H1 (cell line): ENCODE measurements around the gene RNF149. TPM values are rescaled to one million over a fixed set of nuclear protein-coding genes. Genes with fewer than 3 reads are reported as not detected.
A peak's percentile ranks its signal among the peaks of the same experiment; 100 is the strongest.

Source experiments
- CTCF ChIA-PET: fragments of 300-600 bp; sonication (Branson Sonifier 250); formaldehyde crosslinking; loops from one replicate; lab custom pipeline; 2021; ENCODE audit not compliant: partially characterized antibody; lab: Charles Lee
- POLR2A ChIA-PET: fragments of 300-600 bp; sonication (Branson Sonifier 250); formaldehyde crosslinking; loops from one replicate; lab custom pipeline; 2021; ENCODE audit warnings: inconsistent platforms; ENCODE audit not compliant: partially characterized antibody; lab: Charles Lee
- DNase-seq, 2 experiments: peaks; one replicate each; pipeline versions ENCODE4 v3.0.0 to v3.0.0-alpha.2; 2010 to 2022; ENCODE audit warnings: low spot score in 2 of 2, low read depth in 1 of 2, mixed read lengths in 1 of 2
- FAIRE-seq: peaks from 2 replicates; lab custom pipeline; 2011; peaks lifted over from hg19 to GRCh38; lab: Jason Lieb, UNC
- H2AFZ ChIP-seq: 2 replicates; pipeline ENCODE4 v1.8.1; 2012; ENCODE audit warnings: low read length, inconsistent platforms
- H2AK5ac ChIP-seq: 2 replicates; pipeline ENCODE4 v1.6.1; 2013; ENCODE audit warnings: low read depth, low read length
- H2BK120ac ChIP-seq: replicated peaks from 2 replicates; pipeline ENCODE3; 2013; ENCODE audit warnings: low read depth, low read length, inconsistent platforms
- H2BK12ac ChIP-seq: 2 replicates; pipeline ENCODE4 v1.6.1; 2013; ENCODE audit warnings: low read depth, low read length
- H2BK15ac ChIP-seq: 2 replicates; pipeline ENCODE4 v1.6.1; 2013; ENCODE audit warnings: low read length
- H2BK20ac ChIP-seq: 2 replicates; pipeline ENCODE4 v1.6.1; 2013; ENCODE audit warnings: low read length
- H2BK5ac ChIP-seq: 2 replicates; pipeline ENCODE4 v1.6.1; 2013; ENCODE audit warnings: low read depth, low read length
- H3K14ac ChIP-seq: 2 replicates; pipeline ENCODE4 v1.6.1; 2013; ENCODE audit warnings: inconsistent platforms; ENCODE audit not compliant: insufficient read length
- H3K18ac ChIP-seq: 2 replicates; pipeline ENCODE4 v1.6.1; 2013; ENCODE audit warnings: low read length; ENCODE audit errors: extremely low read depth
- H3K23ac ChIP-seq: 2 replicates; pipeline ENCODE4 v1.6.1; 2013; ENCODE audit warnings: inconsistent platforms; ENCODE audit not compliant: insufficient read length
- H3K23me2 ChIP-seq: 2 replicates; pipeline ENCODE4 v1.6.1; 2013; ENCODE audit warnings: low read depth, low read length
- H3K27ac ChIP-seq: 2 replicates; pipeline ENCODE4 v1.6.1; 2011; ENCODE audit warnings: low read depth, low read length, inconsistent platforms
- H3K27me3 ChIP-seq, 4 experiments: replicated peaks in 1 of 4; 1 replicate in 1 of 4; 2 replicates in 3 of 4; pipeline versions ENCODE4 v1.6.1 to v1.8.1; 2011 to 2013; ENCODE audit warnings: low read length in 3 of 4, mild to moderate bottlenecking in 3 of 4, inconsistent platforms in 2 of 4, mixed read lengths in 2 of 4, moderate library complexity in 1 of 4; ENCODE audit not compliant: control insufficient read depth in 3 of 4, insufficient read depth in 3 of 4; ENCODE audit errors: extremely low read depth in 1 of 4
- H3K36me3 ChIP-seq, 4 experiments: 2 replicates each; pipeline versions ENCODE4 v1.6.1 to v1.8.1; 2011 to 2013; ENCODE audit warnings: mild to moderate bottlenecking in 4 of 4, low read length in 3 of 4, moderate library complexity in 2 of 4, control low read depth in 1 of 4, inconsistent platforms in 1 of 4; ENCODE audit not compliant: insufficient read depth in 4 of 4, control insufficient read depth in 2 of 4
- H3K4ac ChIP-seq: replicated peaks from 2 replicates; pipeline ENCODE3; 2013; ENCODE audit warnings: low read length, low read depth, mixed read lengths, inconsistent platforms; ENCODE audit not compliant: insufficient read length
- H3K4me1 ChIP-seq, 4 experiments: replicated peaks in 1 of 4; 1 replicate in 1 of 4; 2 replicates in 3 of 4; pipeline versions ENCODE4 v1.6.1 to v1.8.1; 2011 to 2013; ENCODE audit warnings: low read length in 3 of 4, inconsistent platforms in 2 of 4, mixed read lengths in 1 of 4; ENCODE audit not compliant: insufficient read depth in 4 of 4, control insufficient read depth in 3 of 4
- H3K4me2 ChIP-seq, 2 experiments: 2 replicates each; pipeline versions ENCODE4 v1.6.1 to v1.8.1; 2011 to 2013; ENCODE audit warnings: low read depth in 2 of 2, low read length in 2 of 2, control low read depth in 1 of 2, inconsistent platforms in 1 of 2, mild to moderate bottlenecking in 1 of 2; ENCODE audit not compliant: insufficient read depth in 1 of 2
- H3K4me3 ChIP-seq, 4 experiments: fragments of 200-600, 300-600 bp in 1 of 4; sonication (generic), shearing (Covaris generic), sonication (Bioruptor Twin) in 1 of 4; 2 replicates each; pipeline versions ENCODE4 v1.5.1 to v1.8.1; 2011 to 2016; ENCODE audit warnings: low read length in 4 of 4, low read depth in 3 of 4, control low read depth in 2 of 4, inconsistent platforms in 2 of 4, mild to moderate bottlenecking in 2 of 4, mixed read lengths in 1 of 4, moderate library complexity in 1 of 4; ENCODE audit not compliant: insufficient read depth in 2 of 4; ENCODE audit errors: extremely low read depth in 1 of 4
- H3K56ac ChIP-seq: replicated peaks from 2 replicates; pipeline ENCODE3; 2013; ENCODE audit warnings: low read depth, mild to moderate bottlenecking, mixed read lengths, low read length, inconsistent platforms; ENCODE audit not compliant: insufficient read length
- H3K79me1 ChIP-seq: 2 replicates; pipeline ENCODE4 v1.6.1; 2013; ENCODE audit warnings: low read depth, low read length, control low read depth
- H3K79me2 ChIP-seq, 2 experiments: 2 replicates each; pipeline versions ENCODE4 v1.6.1 to v1.8.1; 2012 to 2013; ENCODE audit warnings: low read length in 2 of 2, mild to moderate bottlenecking in 2 of 2, inconsistent platforms in 1 of 2; ENCODE audit not compliant: insufficient read depth in 2 of 2, control insufficient read depth in 1 of 2
- H3K9ac ChIP-seq, 4 experiments: replicated peaks in 1 of 4; 1 replicate in 1 of 4; 2 replicates in 3 of 4; pipeline versions ENCODE4 v1.6.1 to v1.8.1; 2011 to 2013; ENCODE audit warnings: low read depth in 3 of 4, low read length in 3 of 4, control low read depth in 2 of 4, mild to moderate bottlenecking in 2 of 4, moderate library complexity in 2 of 4, inconsistent platforms in 1 of 4; ENCODE audit errors: extremely low read depth in 1 of 4
- H3K9me3 ChIP-seq, 2 experiments: 2 replicates each; pipeline versions ENCODE4 v1.6.1 to v1.8.1; 2012 to 2013; ENCODE audit warnings: mild to moderate bottlenecking in 2 of 2, moderate library complexity in 2 of 2, control low read depth in 1 of 2, inconsistent platforms in 1 of 2, low read depth in 1 of 2, low read length in 1 of 2, mixed read lengths in 1 of 2; ENCODE audit not compliant: insufficient read depth in 2 of 2
- H4K20me1 ChIP-seq, 2 experiments: replicated peaks in 1 of 2; 2 replicates each; pipeline versions ENCODE3 to v1.8.1; 2011 to 2013; ENCODE audit warnings: inconsistent platforms in 2 of 2, low read length in 2 of 2, mild to moderate bottlenecking in 1 of 2; ENCODE audit not compliant: insufficient read depth in 2 of 2, control insufficient read depth in 1 of 2
- H4K5ac ChIP-seq: 2 replicates; pipeline ENCODE4 v1.6.1; 2013; ENCODE audit warnings: low read length, low read depth, mixed read lengths, inconsistent platforms; ENCODE audit not compliant: insufficient read length
- H4K8ac ChIP-seq: 2 replicates; pipeline ENCODE4 v1.8.0; 2013; ENCODE audit warnings: mild to moderate bottlenecking, moderate library complexity, low read length, inconsistent platforms; ENCODE audit not compliant: insufficient read depth; ENCODE audit errors: extremely low read depth
- H4K91ac ChIP-seq: replicated peaks from 2 replicates; pipeline ENCODE3; 2013; ENCODE audit warnings: low read length, mixed read lengths, inconsistent platforms; ENCODE audit not compliant: insufficient read length
- KDM5A ChIP-seq: fragments of 200-600 bp; IDR thresholded peaks from 2 replicates; pipeline ENCODE4 v1.7.1; 2012; ENCODE audit warnings: mild to moderate bottlenecking, low read length, inconsistent platforms, mixed read lengths
- RAD21 ChIP-seq, 2 experiments: IDR thresholded peaks in 1 of 2; conservative IDR thresholded peaks in 1 of 2; 2 replicates each; pipeline ENCODE4 v1.6.1; 2011; ENCODE audit warnings: low read depth in 2 of 2, low read length in 2 of 2, improper control_type of control experiment in 1 of 2, inconsistent platforms in 1 of 2, mild to moderate bottlenecking in 1 of 2, moderate library complexity in 1 of 2
- WGBS, 2 experiments: shearing (Covaris generic) in 1 of 2; methylation state at CpG; one replicate each; pipeline versions ENCODE4 v1.1.6 to v1.1.7; 2013 to 2015; ENCODE audit warnings: low lambda C conversion rate in 2 of 2, mixed read lengths in 2 of 2, inconsistent platforms in 1 of 2, low coverage in 1 of 2, missing lambda C conversion rate in 1 of 2; ENCODE audit not compliant: insufficient replicate concordance in 2 of 2, insufficient coverage in 1 of 2, insufficient read length in 1 of 2; ENCODE audit errors: extremely low coverage in 1 of 2, missing lambda C conversion rate in 1 of 2; 5-methylcytosine and 5-hydroxymethylcytosine counted together
- polyA plus RNA-seq, 7 experiments: library from polyadenylated mRNA; depleted of rRNA in 3 of 7; stranded (reverse) in 5 of 7; unstranded in 2 of 7; fragments of >200 nt in 5 of 7; fragments of 200-250 nt in 2 of 7; gene quantifications; 1 replicate in 5 of 7; 2 replicates in 1 of 7; 4 replicates in 1 of 7; pipeline versions ENCODE4 v1.2.1 to v1.2.3, GENCODE V29; 2011 to 2013; ENCODE audit warnings: missing spikeins in 2 of 7, mixed read lengths in 2 of 7
- total RNA-seq: library from RNA; stranded (reverse); fragmentation: NEBNext Ultra II Directional; extraction: Animal tissue kit (Norgen Biotek cat#: 25700); gene quantifications from 2 replicates; pipeline ENCODE4 v1.2.1, GENCODE V29; 2021

Gene RNF149
- total and polyA plus RNA-seq, 2 of the 8 experiments (the other 6 are each of a cell fraction or from before 2014, with no cell fraction given) = 16.6 to 28.2 TPM

- Histone ChIP-seq H3K4me2 (peak overlapping the region; percentile 76 to 83), H2BK5ac (peak overlapping the region; percentile 77; the same call in 1 of the 2 replicates), H2AFZ (no peak overlapping the region), H4K20me1 (peaks cover 3 to 7% of the 10 kb centered on the region in 2 experiments), H2AK5ac (no peak overlapping the region), H2BK120ac (no peak overlapping the region), H3K27me3 (no peaks in the 10 kb centered on the region), H3K79me1 (peaks cover 6% of the 10 kb centered on the region), H3K18ac (peak overlapping the region; percentile 48), H3K23ac (no peak overlapping the region), H3K27ac (peak overlapping the region; percentile 51; the same call in 1 of the 2 replicates), H3K14ac (no peak overlapping the region), H4K91ac (peak overlapping the region; percentile 65), H3K23me2 (peaks cover 4% of the 10 kb centered on the region), H2BK15ac (no peak overlapping the region), H3K9ac (peak overlapping the region in 3 of 4 experiments; percentile 54 to 57 (median 56); a peak in 6 of 7 replicates), H4K8ac (no peak overlapping the region), H3K36me3 (no peaks in the 10 kb centered on the region; a peak in 1 of 8 replicates), H3K9me3 (no peaks in the 10 kb centered on the region), H3K4me1 (peaks cover 0 to 18% (median 10%) of the 10 kb centered on the region in 4 experiments; a peak in 4 of 7 replicates), H2BK20ac (no peak overlapping the region), H3K79me2 (peaks cover 9 to 32% of the 10 kb centered on the region in 2 experiments), H4K5ac (peak overlapping the region; percentile 57), H3K4me3 (peak overlapping the region; percentile 65 to 88 (median 74)), H2BK12ac (no peak overlapping the region), H3K4ac (peak overlapping the region; percentile 74), H3K56ac (peak overlapping the region; percentile 12)
- DNase-seq = peak in 1 of 2 experiments; percentile 52
- WGBS, 2 experiments = 4% methylated on average over 16 of the region's 16 CpGs; no CpG with 5 or more reads in 1 of the 2 experiments
- ChIA-PET CTCF (interaction anchor here (0.6 to 5.5 kb wide), 25 partner anchors 13 to 437 kb away, joined by 3 to 45 read pairs (median 3); no protein-coding TSS in a partner anchor), POLR2A (interaction anchor here (0.6 to 3.7 kb wide), 8 partner anchors 11 to 249 kb away, joined by 3 to 15 read pairs (median 4); partner anchors contain the start of gene RPL31)
- FAIRE-seq = no peak
- no peak for TF ChIP-seq KDM5A
- peak; percentile 41 to 56 for TF ChIP-seq RAD21 (IDR thresholded peaks at IDR 0.05 in 1 of 2, conservative IDR thresholded peaks at IDR 0.05 in 1 of 2; ENCODE audit: low read depth in 2 of 2, low read length in 2 of 2)
These were observed 56.6 kb downstream of the RNF149 start for GRCh38 chr2:101251844-101252407.
